B cell (primary cell): ENCODE results near the gene DEAF1.

Experiments
- EZH2 ChIP-seq: IDR thresholded peaks from 2 replicates; pipeline ENCODE4 v1.6.1; 2012; ENCODE audit warnings: borderline replicate concordance, low read depth, mild to moderate bottlenecking, moderate library complexity, low read length; ENCODE audit not compliant: insufficient read depth, poor library complexity, severe bottlenecking
- TF ChIP-seq, protein P1 (sequence below): fragments of 200-600 bp; IDR thresholded peaks from one replicate; pipeline ENCODE4 v1.8.0; 2022; ENCODE audit warnings: antibody characterized with exemption, mild to moderate bottlenecking

GRCh38 chr11:618856-619627 is 76.0 kb downstream of the DEAF1 start:
- TF ChIP-seq, protein P1, sequence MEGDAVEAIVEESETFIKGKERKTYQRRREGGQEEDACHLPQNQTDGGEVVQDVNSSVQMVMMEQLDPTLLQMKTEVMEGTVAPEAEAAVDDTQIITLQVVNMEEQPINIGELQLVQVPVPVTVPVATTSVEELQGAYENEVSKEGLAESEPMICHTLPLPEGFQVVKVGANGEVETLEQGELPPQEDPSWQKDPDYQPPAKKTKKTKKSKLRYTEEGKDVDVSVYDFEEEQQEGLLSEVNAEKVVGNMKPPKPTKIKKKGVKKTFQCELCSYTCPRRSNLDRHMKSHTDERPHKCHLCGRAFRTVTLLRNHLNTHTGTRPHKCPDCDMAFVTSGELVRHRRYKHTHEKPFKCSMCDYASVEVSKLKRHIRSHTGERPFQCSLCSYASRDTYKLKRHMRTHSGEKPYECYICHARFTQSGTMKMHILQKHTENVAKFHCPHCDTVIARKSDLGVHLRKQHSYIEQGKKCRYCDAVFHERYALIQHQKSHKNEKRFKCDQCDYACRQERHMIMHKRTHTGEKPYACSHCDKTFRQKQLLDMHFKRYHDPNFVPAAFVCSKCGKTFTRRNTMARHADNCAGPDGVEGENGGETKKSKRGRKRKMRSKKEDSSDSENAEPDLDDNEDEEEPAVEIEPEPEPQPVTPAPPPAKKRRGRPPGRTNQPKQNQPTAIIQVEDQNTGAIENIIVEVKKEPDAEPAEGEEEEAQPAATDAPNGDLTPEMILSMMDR, result no peak
- no peak for TF ChIP-seq EZH2
